K562 (cell line): ENCODE data around the gene MACF1. TPM values are rescaled to one million over a fixed set of nuclear protein-coding genes. Genes with fewer than 3 reads are reported as not detected.
A peak's percentile ranks its signal among the peaks of the same experiment; 100 is the strongest.

Experiments used
- BRD9 ChIP-seq: fragments of 450-650 bp; IDR thresholded peaks from 2 replicates; pipeline ENCODE4 v1.6.1; 2018; ENCODE audit warnings: low read depth; ENCODE audit not compliant: partially characterized antibody
- KHSRP ChIP-seq: fragments of 450-650 bp; IDR thresholded peaks from 2 replicates; pipeline ENCODE4 v1.6.1; 2017
- L3MBTL2 ChIP-seq: fragments of 450-650 bp; IDR thresholded peaks from 2 replicates; pipeline ENCODE4 v1.6.1; 2016; ENCODE audit warnings: mild to moderate bottlenecking, moderate library complexity
- NFIC ChIP-seq: fragments of 450-650 bp; IDR thresholded peaks from 2 replicates; pipeline ENCODE4 v1.6.1; 2017; ENCODE audit warnings: mild to moderate bottlenecking, inconsistent platforms
- PTRF ChIP-seq: fragments of 450-650 bp; IDR thresholded peaks from 2 replicates; pipeline ENCODE4 v1.6.1; 2016; ENCODE audit warnings: mild to moderate bottlenecking, missing genetic modification characterization, missing compliant biosample characterization
- SIN3A ChIP-seq, 2 experiments: fragments of 150-350 bp in 1 of 2; IDR thresholded peaks; 2 replicates each; pipeline ENCODE4 v1.6.1; 2011 to 2016; ENCODE audit warnings: borderline replicate concordance in 2 of 2, low read depth in 2 of 2, low read length in 2 of 2, mild to moderate bottlenecking in 2 of 2, moderate library complexity in 2 of 2; ENCODE audit not compliant: control insufficient read depth in 1 of 2
- XRCC3 ChIP-seq: fragments of 450-650 bp; IDR thresholded peaks from 2 replicates; pipeline ENCODE4 v1.6.1; 2017; ENCODE audit warnings: mild to moderate bottlenecking, moderate library complexity
- polyA plus RNA-seq, 8 experiments: library from polyadenylated mRNA; depleted of rRNA in 4 of 8; stranded (reverse) in 5 of 8; unstranded in 3 of 8; fragments of >200 nt; fragmentation: Nextera tagmentation in 2 of 8; fragmentation: Illumina TruSeq in 1 of 8; extraction: Ambion mirVana in 2 of 8; extraction: Trizol in 1 of 8; gene quantifications; 2 replicates each; pipeline versions ENCODE4 v1.2.1 to v1.2.3, GENCODE V29; 2011 to 2014; ENCODE audit warnings: inconsistent platforms in 1 of 8, missing spikeins in 1 of 8
- total RNA-seq, 7 experiments: library from RNA; depleted of rRNA in 6 of 7; stranded (reverse); fragments of >200 nt in 6 of 7; fragmentation: Illumina TruSeq in 2 of 7; extraction: Trizol in 2 of 7; gene quantifications; 2 replicates each; pipeline versions ENCODE4 v1.2.1 to v1.2.3, GENCODE V29; 2011 to 2021; ENCODE audit warnings: low replicate concordance in 1 of 7
- TF ChIP-seq, protein P1 (sequence below): fragments of 450-650 bp; IDR thresholded peaks from 2 replicates; pipeline ENCODE4 v1.6.1; 2016; ENCODE audit warnings: mild to moderate bottlenecking, moderate library complexity
- TF ChIP-seq, protein P2 (sequence below), 2 experiments: fragments of 450-650 bp in 1 of 2; sonication (generic) in 1 of 2; formaldehyde crosslinking in 1 of 2; IDR thresholded peaks in 1 of 2; conservative IDR thresholded peaks in 1 of 2; 2 replicates each; pipeline versions ENCODE4 v1.6.1 to v1.8.1; 2016 to 2023; ENCODE audit warnings: mild to moderate bottlenecking in 2 of 2, moderate library complexity in 2 of 2, inconsistent platforms in 1 of 2, missing genetic modification reagents in 1 of 2
- TF ChIP-seq, protein P3 (sequence below), 2 experiments: fragments of 150-350 bp in 1 of 2; IDR thresholded peaks; 2 replicates each; pipeline ENCODE4 v1.6.1; 2012 to 2016; ENCODE audit warnings: low read depth in 2 of 2, low read length in 2 of 2, mild to moderate bottlenecking in 1 of 2, moderate library complexity in 1 of 2

Gene MACF1
- total and polyA plus RNA-seq, 9 of the 15 experiments (the other 6 are each of a cell fraction or from before 2014, with no cell fraction given): 13.2 to 232 (median 112) TPM

DNA sequence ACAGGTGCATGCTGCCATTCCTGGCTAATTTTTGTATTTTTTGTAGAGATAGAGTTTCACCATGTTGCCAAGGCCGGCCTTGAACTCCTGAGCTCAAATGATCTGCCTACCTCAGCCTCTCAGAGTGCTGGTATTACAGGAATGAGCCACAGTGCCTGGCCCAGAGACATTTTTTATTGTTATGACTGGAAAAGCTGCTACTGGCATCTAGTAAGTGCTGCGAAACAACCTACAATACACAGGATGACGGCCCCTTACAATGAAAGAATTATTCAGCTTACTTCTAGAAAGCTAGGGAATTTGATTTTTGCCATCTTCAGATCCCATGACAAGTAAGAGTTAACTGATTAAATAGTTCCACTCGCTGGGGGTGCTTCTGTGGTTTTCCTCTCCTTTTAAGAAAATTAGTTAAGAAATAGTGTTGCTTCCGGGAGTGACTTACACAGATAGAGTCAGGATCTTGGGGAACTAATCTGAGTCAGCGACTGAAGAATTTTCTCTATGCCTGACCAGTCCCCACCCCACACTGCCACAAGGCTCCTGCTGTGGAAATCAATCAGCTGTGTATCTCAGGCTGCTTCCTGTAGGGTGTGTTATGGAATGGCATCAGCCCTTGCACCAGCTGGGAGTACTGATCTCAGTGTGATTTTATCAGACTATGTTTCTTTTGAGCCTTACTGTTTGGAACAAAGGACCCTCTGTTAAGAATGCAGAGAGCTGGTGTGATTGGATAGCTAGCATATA is 194.0 kb downstream of the MACF1 start (continued):
- TF ChIP-seq, protein P1, sequence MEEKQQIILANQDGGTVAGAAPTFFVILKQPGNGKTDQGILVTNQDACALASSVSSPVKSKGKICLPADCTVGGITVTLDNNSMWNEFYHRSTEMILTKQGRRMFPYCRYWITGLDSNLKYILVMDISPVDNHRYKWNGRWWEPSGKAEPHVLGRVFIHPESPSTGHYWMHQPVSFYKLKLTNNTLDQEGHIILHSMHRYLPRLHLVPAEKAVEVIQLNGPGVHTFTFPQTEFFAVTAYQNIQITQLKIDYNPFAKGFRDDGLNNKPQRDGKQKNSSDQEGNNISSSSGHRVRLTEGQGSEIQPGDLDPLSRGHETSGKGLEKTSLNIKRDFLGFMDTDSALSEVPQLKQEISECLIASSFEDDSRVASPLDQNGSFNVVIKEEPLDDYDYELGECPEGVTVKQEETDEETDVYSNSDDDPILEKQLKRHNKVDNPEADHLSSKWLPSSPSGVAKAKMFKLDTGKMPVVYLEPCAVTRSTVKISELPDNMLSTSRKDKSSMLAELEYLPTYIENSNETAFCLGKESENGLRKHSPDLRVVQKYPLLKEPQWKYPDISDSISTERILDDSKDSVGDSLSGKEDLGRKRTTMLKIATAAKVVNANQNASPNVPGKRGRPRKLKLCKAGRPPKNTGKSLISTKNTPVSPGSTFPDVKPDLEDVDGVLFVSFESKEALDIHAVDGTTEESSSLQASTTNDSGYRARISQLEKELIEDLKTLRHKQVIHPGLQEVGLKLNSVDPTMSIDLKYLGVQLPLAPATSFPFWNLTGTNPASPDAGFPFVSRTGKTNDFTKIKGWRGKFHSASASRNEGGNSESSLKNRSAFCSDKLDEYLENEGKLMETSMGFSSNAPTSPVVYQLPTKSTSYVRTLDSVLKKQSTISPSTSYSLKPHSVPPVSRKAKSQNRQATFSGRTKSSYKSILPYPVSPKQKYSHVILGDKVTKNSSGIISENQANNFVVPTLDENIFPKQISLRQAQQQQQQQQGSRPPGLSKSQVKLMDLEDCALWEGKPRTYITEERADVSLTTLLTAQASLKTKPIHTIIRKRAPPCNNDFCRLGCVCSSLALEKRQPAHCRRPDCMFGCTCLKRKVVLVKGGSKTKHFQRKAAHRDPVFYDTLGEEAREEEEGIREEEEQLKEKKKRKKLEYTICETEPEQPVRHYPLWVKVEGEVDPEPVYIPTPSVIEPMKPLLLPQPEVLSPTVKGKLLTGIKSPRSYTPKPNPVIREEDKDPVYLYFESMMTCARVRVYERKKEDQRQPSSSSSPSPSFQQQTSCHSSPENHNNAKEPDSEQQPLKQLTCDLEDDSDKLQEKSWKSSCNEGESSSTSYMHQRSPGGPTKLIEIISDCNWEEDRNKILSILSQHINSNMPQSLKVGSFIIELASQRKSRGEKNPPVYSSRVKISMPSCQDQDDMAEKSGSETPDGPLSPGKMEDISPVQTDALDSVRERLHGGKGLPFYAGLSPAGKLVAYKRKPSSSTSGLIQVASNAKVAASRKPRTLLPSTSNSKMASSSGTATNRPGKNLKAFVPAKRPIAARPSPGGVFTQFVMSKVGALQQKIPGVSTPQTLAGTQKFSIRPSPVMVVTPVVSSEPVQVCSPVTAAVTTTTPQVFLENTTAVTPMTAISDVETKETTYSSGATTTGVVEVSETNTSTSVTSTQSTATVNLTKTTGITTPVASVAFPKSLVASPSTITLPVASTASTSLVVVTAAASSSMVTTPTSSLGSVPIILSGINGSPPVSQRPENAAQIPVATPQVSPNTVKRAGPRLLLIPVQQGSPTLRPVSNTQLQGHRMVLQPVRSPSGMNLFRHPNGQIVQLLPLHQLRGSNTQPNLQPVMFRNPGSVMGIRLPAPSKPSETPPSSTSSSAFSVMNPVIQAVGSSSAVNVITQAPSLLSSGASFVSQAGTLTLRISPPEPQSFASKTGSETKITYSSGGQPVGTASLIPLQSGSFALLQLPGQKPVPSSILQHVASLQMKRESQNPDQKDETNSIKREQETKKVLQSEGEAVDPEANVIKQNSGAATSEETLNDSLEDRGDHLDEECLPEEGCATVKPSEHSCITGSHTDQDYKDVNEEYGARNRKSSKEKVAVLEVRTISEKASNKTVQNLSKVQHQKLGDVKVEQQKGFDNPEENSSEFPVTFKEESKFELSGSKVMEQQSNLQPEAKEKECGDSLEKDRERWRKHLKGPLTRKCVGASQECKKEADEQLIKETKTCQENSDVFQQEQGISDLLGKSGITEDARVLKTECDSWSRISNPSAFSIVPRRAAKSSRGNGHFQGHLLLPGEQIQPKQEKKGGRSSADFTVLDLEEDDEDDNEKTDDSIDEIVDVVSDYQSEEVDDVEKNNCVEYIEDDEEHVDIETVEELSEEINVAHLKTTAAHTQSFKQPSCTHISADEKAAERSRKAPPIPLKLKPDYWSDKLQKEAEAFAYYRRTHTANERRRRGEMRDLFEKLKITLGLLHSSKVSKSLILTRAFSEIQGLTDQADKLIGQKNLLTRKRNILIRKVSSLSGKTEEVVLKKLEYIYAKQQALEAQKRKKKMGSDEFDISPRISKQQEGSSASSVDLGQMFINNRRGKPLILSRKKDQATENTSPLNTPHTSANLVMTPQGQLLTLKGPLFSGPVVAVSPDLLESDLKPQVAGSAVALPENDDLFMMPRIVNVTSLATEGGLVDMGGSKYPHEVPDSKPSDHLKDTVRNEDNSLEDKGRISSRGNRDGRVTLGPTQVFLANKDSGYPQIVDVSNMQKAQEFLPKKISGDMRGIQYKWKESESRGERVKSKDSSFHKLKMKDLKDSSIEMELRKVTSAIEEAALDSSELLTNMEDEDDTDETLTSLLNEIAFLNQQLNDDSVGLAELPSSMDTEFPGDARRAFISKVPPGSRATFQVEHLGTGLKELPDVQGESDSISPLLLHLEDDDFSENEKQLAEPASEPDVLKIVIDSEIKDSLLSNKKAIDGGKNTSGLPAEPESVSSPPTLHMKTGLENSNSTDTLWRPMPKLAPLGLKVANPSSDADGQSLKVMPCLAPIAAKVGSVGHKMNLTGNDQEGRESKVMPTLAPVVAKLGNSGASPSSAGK: no peak
- TF ChIP-seq, protein P2, sequence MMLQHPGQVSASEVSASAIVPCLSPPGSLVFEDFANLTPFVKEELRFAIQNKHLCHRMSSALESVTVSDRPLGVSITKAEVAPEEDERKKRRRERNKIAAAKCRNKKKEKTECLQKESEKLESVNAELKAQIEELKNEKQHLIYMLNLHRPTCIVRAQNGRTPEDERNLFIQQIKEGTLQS (IDR thresholded peaks at IDR 0.05): peak; percentile 88
- TF ChIP-seq, protein P2 (CRISPR knock-in tag; conservative IDR thresholded peaks at IDR 0.05): no peak
- TF ChIP-seq, protein P3, sequence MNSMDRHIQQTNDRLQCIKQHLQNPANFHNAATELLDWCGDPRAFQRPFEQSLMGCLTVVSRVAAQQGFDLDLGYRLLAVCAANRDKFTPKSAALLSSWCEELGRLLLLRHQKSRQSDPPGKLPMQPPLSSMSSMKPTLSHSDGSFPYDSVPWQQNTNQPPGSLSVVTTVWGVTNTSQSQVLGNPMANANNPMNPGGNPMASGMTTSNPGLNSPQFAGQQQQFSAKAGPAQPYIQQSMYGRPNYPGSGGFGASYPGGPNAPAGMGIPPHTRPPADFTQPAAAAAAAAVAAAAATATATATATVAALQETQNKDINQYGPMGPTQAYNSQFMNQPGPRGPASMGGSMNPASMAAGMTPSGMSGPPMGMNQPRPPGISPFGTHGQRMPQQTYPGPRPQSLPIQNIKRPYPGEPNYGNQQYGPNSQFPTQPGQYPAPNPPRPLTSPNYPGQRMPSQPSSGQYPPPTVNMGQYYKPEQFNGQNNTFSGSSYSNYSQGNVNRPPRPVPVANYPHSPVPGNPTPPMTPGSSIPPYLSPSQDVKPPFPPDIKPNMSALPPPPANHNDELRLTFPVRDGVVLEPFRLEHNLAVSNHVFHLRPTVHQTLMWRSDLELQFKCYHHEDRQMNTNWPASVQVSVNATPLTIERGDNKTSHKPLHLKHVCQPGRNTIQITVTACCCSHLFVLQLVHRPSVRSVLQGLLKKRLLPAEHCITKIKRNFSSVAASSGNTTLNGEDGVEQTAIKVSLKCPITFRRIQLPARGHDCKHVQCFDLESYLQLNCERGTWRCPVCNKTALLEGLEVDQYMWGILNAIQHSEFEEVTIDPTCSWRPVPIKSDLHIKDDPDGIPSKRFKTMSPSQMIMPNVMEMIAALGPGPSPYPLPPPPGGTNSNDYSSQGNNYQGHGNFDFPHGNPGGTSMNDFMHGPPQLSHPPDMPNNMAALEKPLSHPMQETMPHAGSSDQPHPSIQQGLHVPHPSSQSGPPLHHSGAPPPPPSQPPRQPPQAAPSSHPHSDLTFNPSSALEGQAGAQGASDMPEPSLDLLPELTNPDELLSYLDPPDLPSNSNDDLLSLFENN (IDR thresholded peaks at IDR 0.05; ENCODE audit: low read depth in 2 of 2, low read length in 2 of 2): 0 out of 4 replicates have a peak, but pooled peaks of 1 of the 2 experiments have one; percentile 60
- TF ChIP-seq L3MBTL2 (peak; percentile 58; the same call in 1 of the 2 replicates), PTRF (no peak), KHSRP (no peak), SIN3A (IDR thresholded peaks at IDR 0.05; ENCODE audit: borderline replicate concordance in 2 of 2, control insufficient read depth in 1 of 2, low read depth in 2 of 2, low read length in 2 of 2) (peak in 1 of 2 experiments; percentile 33; a peak in 1 of 4 replicates), XRCC3 (no peak), BRD9 (peak; percentile 60), NFIC (peak; percentile 40; the same call in 1 of the 2 replicates)
